ENCODE data around the gene ACOD1.
"Not testable (repeated sequence)": the region's sequence is repeated elsewhere in the genome, so short reads cannot be mapped to it uniquely, and the experiment has no call there.

The ACOD1 gene

DNA sequence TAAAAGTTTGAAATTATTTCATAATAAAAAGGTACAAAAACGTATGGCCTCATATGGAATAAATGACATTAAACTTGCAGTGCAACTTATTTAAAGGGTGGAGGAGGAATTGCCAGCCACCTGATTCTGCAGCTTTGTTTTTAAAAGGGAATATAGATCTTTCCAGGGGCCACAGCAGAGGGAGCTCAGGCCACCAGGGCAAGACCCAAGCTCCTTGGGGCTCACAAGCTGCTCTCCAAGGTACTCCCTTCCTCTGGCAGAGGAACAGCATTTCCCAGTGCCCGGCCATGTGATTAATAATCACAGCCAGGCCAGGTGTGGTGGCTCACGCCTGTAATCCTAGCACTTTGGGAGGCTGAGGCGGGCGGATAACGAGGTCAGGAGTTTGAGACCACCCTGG lies 6.2 kb downstream of the ACOD1 start:
- DNase-seq, result no peak

DNA sequence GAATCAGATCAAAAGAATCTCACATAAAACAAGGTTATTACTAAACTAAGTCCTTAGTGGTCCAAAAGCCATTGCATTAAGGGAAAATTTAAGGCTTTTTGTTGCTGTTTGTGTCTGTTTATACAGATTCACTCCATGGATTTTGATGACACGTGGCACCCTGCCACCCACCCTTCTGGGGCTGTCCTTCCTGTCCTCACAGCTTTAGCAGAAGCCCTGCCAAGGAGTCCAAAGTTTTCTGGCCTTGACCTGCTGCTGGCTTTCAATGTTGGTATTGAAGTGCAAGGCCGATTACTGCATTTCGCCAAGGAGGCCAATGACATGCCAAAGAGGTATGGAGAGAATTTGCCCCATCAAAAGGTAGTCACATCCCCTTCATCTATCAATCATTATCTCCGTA lies 6.9 kb downstream of the ACOD1 start:
- no peak for DNase-seq

DNA sequence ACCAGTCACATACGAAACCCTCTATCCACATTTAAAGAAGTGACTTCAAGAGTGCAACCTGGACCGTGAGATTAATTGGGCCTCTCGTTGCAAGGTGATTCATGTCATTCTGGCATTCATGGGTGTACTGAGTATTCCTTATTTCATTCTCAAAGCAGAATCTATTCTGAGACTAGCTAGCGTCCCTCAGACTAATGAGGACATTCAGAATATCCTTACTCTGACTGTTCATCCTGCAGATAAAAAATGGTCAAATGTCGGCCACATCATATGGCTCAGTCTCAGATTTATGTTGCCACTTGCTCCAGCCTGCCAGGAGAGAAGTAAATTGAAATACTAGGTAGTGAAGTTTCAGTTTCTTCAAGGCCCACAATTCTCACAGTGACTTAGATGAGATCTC lies 7.3 kb downstream of the ACOD1 start:
- no peak for DNase-seq

DNA sequence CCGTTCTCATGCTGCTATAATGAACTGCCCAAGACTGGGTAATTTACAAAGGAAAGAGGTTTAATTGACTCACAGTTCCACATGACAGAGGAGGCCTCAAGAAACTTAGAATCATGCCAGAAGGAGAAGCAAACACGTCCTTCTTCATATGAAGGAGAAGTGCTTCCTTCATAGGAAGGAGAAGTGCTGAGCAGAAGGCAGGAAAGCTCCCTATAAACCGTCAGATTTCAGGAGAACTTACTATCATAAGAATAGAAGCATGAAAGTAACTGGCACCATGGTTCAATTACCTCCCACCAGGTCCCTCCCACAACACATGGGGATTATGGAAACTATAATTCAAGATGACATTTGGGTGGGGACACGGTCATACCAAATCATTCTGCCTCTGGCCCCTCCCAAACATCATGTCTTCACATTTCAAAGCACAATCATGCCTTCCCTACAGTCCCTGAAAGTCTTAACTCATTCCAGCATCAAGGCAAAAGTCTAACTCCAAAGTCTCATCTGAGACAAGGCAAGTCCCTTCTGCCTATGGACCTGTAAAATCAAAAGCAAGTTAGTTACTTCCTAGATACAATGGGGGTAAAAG lies 10.6 kb downstream of the ACOD1 start:
- no peak for DNase-seq

DNA sequence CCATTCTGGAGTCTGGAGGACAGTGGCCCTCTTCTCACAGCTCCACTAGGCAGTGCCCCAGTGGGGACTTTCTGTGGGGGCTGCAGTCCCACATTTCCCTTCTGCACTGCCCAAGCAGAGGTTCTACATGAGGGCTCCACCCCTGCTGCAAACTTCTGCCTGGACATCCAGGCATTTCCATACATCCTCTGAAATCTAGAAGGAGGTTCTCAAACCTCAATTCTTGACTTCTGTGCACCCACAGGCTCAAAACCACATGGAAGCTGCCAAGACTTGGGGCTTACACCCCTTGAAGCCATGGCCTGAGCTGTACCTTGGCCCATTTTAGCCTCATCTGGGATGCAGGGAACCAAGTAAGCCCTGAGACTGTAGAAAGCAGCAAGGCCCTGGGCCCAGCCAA lies 11.4 kb downstream of the ACOD1 start:
- not testable (repeated sequence) for DNase-seq

DNA sequence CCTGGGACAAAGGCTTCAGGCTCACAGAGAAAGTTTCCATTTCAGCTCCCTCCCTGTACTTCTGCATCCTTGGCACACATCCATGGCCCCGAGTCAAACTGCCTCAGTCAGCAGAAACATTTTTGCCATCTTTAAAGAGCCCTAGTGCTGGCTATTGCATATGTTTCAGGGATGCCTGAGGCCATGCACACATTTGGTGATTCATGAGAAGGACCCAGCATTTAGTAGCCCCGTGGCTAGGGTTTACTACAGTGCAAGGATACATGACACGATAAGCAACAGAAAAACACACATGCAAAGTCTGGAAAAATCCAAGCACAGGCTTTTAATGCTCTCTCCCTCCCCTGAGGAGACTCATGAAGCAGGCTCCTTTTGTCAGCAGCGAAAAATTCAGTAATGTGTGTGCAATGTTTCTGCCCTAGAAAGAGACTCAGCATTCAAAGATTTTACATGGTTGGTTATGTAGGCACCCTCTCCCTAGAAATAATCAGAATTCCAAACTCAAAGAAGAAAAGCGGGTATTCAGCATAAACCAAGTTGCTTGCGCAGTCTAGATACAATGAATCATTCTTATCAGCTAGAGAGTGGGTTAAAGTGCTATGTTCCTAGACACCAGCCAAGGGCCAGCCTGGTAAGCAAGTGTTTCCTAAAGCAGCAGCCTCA lies 17.6 kb downstream of the ACOD1 start:
- no peak for DNase-seq

DNA sequence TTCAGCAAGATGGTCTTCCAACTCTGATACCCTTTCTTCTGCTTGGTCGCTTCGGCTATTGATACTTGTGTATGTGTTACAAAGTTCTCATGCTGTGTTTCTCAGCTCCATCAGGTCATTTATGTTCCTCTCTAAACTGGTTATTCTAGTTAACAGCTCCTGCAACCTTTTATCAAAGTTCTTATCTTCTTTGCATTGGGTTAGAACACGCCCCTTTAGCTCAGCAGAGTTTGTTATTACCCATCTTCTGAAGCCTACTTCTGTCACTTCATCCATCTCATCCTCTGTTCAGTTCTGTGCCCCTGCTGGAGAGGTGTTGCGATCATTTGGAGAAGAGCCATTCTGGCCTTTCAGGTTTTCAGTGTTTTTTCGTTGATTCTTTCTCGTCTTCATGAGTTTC lies 18.7 kb downstream of the ACOD1 start:
- DNase-seq, result no peak

DNA sequence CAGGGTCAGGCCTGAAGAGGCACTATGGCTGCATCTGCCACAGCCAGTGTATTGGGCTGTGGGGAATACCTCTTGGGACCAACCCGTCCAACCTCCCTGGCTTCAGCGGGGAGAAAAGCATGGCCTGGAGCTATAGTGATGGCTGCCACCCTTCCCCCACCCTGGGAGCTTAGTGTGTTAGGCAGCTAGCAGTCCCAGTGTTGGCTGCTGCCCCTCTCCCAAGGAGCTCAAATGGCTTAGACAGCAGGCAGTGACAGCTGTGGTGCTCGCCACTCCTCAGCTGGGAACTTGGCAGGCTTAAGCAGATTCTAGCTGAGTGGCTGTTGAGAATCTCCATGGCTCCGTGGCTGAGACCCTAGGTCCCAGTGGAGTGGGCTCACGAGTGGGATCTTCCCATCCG lies 19.7 kb downstream of the ACOD1 start:
- no peak for DNase-seq

DNA sequence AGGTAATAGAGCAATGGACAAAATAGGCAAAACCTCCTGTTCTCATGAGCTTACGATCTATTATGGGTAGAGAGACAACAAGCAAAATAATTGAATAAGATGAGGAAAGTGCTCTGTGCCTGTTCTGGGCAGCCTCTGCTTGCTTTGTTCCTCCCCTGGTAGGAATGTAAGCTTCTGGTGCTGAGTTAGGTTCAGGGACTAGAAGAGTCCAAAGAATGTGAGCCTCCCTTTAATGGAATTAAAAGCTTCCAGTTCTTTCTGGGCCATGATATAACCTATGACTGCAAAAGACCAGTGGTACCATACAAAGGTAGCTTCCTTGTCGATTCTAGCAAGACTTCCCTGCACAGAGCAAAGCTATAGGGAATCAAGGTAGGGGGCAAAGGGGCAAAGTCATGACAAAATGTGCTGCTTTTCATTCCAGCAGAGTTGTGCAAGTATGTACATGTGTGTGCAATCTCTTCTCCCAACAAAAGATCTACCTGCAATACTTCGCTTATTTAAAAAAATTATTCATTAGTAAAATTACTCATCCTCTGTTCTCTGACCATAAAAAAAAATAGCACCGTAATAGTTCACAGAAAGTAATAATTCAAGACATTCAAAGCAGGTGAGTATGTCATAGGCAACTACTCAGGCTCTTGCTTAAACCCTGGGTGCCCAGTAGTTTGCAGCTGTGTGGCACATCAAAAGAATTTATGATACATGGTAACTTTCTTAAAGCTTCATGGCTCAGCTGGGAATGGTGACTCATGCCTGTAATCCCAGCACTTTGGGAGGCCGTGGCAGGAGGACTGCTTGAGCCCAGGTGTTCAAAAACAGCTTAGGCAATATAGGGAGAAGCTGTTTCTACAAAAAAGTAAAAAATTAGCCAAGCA lies 21.4 kb downstream of the ACOD1 start:
- no peak for DNase-seq

DNA sequence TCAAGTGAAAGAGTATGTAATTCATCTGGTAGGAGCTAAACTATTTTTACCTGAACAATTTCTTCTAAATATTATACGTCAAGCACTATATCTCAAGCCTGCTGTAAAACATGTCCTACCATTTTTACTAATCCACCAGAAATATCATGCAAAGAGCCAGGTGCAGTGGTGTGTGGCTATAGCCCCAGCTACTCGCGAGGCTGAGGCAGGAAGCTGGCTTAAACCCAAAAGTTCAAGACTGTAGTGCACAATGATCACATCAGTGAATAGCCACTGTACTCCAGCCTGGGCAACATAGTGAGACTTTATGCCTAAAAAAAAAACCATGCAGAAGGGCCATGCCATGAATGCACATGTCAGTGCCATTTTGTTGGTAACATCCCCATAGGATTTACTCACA lies 22.9 kb downstream of the ACOD1 start:
- no peak for DNase-seq

DNA sequence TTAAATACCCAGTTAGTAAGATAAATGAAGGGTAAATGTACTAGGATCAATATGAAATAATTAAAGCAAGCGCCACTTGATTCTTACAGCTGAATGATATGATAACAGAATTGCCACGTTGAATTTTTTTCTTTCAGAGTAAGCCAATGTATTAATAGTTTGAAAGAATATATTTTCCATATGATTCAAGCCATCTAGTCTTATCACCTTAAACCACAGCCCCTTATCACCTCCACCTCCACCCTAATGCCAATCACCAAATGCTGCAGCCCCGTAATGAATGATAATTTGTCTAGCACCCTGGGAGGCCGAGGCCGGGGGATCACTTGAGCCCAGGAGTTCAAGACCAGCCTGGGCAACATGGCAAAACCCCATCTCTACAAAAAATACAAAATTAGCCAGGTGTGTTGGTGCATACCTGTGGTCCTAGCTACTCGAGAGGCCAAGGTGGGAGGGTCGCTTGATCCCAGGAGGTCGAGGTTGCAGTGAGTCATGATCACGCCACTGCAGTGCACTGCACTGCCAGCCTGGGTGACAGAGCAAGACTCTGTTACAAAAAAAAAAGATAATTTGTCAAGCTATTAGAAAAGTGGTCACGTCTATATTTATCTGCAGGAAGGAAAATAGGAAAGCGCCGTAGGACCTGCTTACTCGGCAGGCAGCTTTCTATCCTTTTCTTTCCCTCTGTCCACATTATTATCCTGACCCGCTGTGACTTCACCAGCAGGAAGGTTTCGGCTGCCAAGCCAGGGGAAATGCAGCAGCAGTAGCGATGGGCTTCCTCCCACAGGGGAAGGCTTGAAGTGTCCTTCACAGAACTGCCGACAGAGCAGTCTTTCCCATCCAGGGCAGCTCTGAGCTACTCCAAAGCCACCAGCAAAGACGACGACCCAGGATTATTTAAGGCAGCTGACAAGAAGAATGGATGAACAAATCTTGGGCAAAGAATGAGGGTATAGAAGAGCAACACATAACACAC lies 23.8 kb downstream of the ACOD1 start:
- peak; percentile 76 for DNase-seq

DNA sequence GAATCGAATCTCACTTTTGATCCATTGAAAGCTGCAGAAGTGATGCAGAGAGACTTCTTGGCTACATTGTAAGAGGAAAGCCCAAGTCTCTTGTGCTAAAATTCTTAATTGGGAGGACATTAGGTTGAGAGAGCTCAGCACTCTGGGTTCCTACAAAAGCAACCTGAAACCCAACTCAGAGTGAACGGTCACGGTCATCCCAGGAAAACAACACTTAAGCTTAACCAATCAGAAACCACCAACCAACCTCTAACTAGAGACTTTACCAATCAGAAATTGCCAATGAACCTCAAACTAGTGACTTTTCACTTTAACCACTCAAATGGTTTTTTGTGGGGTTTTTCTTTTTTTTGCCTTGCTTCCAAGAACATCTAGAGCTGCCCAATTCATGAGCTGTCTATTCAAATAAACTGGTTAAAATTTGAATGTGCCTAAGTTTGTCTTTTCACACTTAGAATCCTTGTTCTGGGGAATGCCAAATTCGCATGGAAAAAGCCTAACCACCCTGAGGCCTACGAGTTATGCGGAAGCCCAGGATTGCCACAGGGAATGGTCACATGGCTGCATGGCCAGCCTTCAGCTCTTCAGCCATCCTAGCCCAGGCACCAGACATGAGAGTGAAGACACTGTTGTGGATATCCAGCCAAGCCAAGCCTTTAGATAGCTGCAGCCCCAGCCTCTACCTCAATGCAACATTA lies 25.8 kb downstream of the ACOD1 start:
- DNase-seq, result no peak

DNA sequence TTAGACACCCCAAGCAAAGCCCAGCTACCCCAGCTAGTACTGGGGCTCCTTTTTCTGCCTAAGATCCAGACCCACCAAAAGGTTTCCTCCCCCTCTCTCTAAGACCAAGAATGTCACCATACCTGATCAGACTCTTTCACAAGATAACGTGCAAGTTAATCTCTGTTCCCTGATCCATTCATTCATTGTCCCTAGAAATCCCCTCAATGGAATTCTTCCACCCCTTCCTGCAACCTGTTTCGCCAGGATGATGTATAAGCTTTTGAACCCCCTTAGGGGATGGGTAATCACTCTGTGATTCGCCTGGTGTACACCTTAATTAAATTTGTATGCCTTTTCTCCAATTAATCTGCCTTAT lies 26.3 kb downstream of the ACOD1 start:
- no peak for DNase-seq

DNA sequence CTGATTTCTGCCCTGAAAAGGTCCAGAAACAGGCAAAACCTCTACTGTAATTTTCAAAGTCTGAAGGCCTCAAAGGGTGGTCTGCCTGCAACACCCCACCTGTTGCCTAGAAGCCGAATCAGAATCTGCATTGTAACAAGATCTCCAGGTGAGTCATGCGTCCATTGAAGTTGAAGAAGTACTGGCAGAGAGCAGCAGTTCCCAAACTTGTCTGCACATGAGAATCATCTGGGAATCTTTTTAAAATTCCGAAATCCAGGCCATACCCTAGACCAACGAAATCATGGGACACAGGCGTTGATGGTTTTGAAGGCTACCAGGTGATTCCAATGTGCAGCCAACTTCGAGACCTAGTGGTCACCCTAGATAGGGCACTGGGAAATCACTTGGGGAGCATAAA lies 27.6 kb downstream of the ACOD1 start:
- no peak for DNase-seq

DNA sequence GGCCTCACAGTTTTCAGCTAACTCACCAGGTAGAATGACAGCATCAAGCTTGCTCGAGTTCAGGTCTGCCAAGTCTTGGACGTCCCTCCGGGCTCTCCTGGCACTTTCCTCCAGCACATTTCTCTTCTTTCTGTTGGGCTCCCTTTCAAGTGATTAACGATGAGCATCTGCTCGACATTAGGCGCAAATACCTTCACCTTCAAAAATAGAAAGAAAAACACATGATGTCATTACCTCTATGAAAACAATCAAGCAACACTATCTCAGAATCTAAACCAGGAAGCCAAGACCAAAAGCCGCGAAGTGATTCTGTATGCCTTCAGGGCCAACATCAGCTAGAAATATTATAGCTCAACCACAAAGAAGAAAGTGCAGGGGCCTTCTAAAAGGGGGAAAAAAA lies 28.2 kb downstream of the ACOD1 start:
- peak; percentile 29 for DNase-seq

DNA sequence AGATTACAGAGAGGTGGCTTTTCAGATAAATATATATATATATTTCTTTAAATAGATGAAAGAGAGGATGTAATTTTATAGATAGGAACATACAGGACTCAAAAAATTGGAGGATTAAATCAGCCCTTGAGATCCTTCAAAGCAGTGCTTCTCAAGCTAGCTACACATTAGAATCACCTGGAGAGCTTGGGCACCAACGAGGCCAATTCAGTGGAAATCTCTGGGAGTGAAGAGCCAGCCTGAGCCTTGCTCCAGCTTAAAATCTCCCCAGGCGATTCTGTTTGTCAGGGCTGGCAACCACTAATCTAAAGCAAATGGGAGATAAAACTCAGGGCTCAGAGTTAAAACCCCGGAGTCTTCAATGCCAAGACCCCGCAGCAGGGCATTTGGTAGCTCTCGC lies 28.6 kb downstream of the ACOD1 start:
- no peak for DNase-seq

DNA sequence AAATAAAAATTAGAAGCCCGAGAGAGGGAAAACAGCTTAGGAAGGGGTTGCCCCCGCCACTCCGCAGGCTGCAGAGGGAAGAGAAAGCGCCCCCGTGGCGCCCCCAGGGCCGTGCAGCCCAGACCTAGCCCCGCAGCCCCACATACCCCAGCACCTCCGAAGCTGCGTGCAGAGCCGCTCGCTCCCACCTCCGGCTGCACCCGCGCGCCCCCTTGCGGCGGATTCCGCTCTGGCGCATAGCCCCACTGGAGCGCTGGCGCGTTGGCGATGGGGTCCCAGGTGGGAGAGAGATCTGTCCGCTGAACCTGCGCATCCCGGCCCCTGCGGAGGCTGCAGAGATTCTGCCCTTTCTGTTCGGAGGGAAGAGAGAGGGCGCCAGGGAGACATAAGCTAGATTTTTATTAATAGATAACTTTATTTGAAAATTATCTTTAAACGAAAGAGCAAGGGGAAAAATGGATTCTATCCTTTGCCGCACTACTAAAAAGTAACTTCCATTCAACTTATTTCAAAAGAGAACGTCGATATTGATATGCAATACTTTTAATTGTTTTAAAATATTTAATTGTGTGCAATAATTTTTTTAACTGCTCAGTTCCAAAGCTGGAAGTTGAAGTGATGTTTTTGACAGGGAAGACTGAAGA lies 31.9 kb downstream of the ACOD1 start:
- peak; percentile 81 for DNase-seq

DNA sequence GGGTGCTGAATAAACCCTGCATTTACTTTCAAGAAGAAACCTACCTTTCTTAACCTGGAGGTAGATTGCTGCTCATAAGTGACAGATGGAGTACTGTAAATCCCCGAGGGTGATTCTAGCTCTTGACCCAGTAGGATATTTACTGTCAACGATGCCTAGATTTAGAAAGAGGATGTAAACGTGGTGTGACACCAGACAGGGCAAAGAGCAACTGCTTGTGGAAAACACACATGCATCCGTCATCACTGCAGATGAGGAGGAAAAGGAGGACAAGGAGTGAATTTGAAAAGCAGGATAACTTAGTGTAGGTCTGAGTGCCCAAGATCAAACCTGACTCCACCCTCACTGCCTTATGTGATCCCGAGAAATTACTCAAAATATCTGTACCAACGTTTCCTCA lies 33.8 kb downstream of the ACOD1 start:
- DNase-seq, result no peak

DNA sequence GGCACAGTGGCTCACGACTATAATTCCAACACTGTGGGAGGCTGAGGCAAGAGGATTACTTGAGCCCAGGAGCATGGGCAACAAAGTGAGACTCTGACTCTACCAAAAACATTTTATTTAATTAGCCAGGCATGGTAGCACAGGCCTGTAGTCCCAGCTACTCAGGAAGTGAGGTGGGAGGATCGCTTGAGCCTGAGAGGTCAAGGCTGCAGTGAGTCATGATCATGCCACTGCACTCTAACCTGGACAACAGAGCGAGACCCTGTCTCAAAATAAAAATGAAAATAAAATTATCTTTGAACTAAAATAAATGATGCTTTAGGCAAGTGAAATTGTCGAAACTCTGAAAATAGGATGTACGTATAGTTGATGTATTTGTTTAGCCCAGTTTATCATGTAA lies 35.4 kb downstream of the ACOD1 start:
- DNase-seq, result no peak

DNA sequence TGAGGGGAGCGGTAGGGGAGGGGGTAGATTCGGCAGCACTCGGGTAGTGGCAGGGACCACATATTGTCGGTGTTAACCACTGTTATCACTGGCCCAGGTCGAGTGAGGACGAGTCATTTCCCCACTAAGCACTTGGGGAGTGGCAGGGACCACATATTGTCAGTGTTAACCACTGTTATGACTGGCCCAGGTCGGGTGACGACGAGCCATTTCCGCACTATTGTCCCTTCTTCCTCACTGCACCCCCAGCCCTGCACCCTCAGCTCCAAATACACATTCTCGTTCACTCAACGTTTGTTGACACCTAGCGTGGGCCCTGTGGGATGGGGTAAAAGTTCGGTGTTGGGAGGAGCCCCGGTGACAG lies 43.1 kb downstream of the ACOD1 start:
- peak; percentile 24 for DNase-seq

DNA sequence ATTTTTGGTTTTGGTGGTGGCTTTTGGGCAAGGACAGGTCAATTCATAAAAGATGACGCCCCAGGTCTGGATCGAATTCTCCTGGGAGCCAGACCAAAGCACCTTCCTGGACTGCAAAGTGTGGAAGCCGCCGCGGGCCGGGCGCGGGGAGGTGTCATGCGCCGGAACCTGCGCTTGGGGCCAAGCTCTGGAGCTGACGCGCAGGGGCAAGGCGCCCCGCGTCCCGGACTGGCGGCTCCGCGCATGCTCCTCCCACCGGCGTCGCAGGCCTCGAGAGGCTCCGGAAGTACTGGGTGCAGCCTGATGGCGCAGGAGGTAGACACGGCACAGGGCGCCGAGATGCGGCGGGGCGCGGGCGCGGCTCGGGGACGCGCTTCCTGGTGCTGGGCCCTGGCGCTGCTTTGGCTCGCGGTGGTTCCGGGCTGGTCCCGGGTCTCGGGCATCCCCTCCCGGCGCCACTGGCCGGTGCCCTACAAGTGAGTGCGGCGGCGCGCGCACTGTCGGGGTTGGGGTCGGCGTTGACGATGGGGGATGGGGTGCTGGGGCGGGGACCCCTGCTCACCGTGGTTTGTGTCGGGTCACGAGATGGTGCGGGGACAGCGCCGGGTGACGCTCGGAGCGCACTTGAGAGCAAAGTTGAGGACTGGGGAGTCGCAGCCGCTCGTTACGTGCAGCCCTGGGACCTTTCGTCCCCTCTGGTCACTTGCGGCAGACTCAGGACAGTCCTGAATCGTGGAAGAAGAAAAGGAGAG lies 43.7 kb downstream of the ACOD1 start, which contains the start of gene CLN5:
Gene CLN5, plus strand, starts transcription at position 286 of the 752 bp plus-strand sequence. Its CDS starts 18 bp downstream, at position 304.
- DNase-seq, result peak; percentile 94
